HepG2 (cell line): Measurements from ENCODE around the gene IL3RA. TPM values are rescaled to one million over a fixed set of nuclear protein-coding genes. Genes with fewer than 3 reads are reported as not detected.

Experiments used
- CBFB ChIP-seq: sonication (generic); formaldehyde crosslinking; IDR thresholded peaks from 2 replicates; pipeline ENCODE4 v1.4.0; 2020; ENCODE audit warnings: missing genetic modification reagents
- CENPX ChIP-seq: sonication (generic); formaldehyde crosslinking; IDR thresholded peaks from 2 replicates; pipeline ENCODE4 v1.9.0; 2021; ENCODE audit warnings: mild to moderate bottlenecking, missing genetic modification reagents, moderate library complexity
- CREBL2 ChIP-seq: sonication (generic); formaldehyde crosslinking; IDR thresholded peaks from 2 replicates; pipeline ENCODE4 v1.8.1; 2023; ENCODE audit warnings: missing genetic modification reagents, mild to moderate bottlenecking, borderline replicate concordance
- ELF4 ChIP-seq: sonication (generic); formaldehyde crosslinking; IDR thresholded peaks from 2 replicates; pipeline ENCODE4 v1.5.0; 2020; ENCODE audit warnings: missing genetic modification reagents, mild to moderate bottlenecking, moderate library complexity, borderline replicate concordance
- ESRRA ChIP-seq: sonication (generic); formaldehyde crosslinking; IDR thresholded peaks from 2 replicates; pipeline ENCODE4 v1.5.1; 2020; ENCODE audit warnings: mild to moderate bottlenecking, low read depth, missing genetic modification reagents
- FOXK2 ChIP-seq: fragments of 450-650 bp; IDR thresholded peaks from 2 replicates; pipeline ENCODE4 v1.6.1; 2016
- GABPA ChIP-seq, 2 experiments: IDR thresholded peaks; 2 replicates each; pipeline ENCODE4 v1.6.1; 2011 to 2016; ENCODE audit warnings: low read depth in 2 of 2, low read length in 1 of 2, missing biosample characterization in 1 of 2, missing genetic modification characterization in 1 of 2
- GMEB2 ChIP-seq: IDR thresholded peaks from 2 replicates; pipeline ENCODE4 v1.6.1; 2016; ENCODE audit warnings: missing biosample characterization, missing genetic modification reagents, low read depth
- KDM2A ChIP-seq: sonication (generic); formaldehyde crosslinking; IDR thresholded peaks from 2 replicates; pipeline ENCODE4 v1.4.0; 2020; ENCODE audit warnings: low read depth, missing genetic modification reagents, borderline replicate concordance
- KDM4B ChIP-seq: sonication (generic); formaldehyde crosslinking; IDR thresholded peaks from 2 replicates; pipeline ENCODE4 v1.4.0; 2020; ENCODE audit warnings: missing genetic modification reagents
- MAFF ChIP-seq: IDR thresholded peaks from 2 replicates; pipeline ENCODE4 v1.6.1; 2011; ENCODE audit warnings: low read depth, low read length, improper control_type of control experiment
- MED1 ChIP-seq: sonication (generic); formaldehyde crosslinking; IDR thresholded peaks from 2 replicates; pipeline ENCODE4 v1.4.0; 2020; ENCODE audit warnings: missing genetic modification reagents
- PBX3 ChIP-seq: sonication (generic); formaldehyde crosslinking; IDR thresholded peaks from 2 replicates; pipeline ENCODE4 v1.8.1; 2023; ENCODE audit warnings: missing genetic modification reagents, inconsistent platforms, borderline replicate concordance
- PHF8 ChIP-seq: sonication (generic); formaldehyde crosslinking; IDR thresholded peaks from 2 replicates; pipeline ENCODE4 v1.5.0; 2020; ENCODE audit warnings: missing genetic modification reagents
- REL ChIP-seq: sonication (generic); formaldehyde crosslinking; conservative IDR thresholded peaks from 2 replicates; pipeline ENCODE4 v1.8.0; 2022; ENCODE audit warnings: mild to moderate bottlenecking, missing genetic modification reagents, moderate library complexity
- RFX1 ChIP-seq: fragments of 450-650 bp; IDR thresholded peaks from 2 replicates; pipeline ENCODE4 v1.6.1; 2017
- ZBTB7A ChIP-seq: sonication (generic); formaldehyde crosslinking; IDR thresholded peaks from 2 replicates; pipeline ENCODE4 v1.8.0; 2022; ENCODE audit warnings: mild to moderate bottlenecking, missing genetic modification reagents
- ZEB1 ChIP-seq: IDR thresholded peaks from 2 replicates; pipeline ENCODE4 v1.6.1; 2012; ENCODE audit warnings: mild to moderate bottlenecking, low read depth, inconsistent platforms; ENCODE audit not compliant: insufficient replicate concordance
- ZFP1 ChIP-seq: IDR thresholded peaks from 2 replicates; pipeline ENCODE4 v1.6.1; 2016
- ZMAT5 ChIP-seq: sonication (generic); formaldehyde crosslinking; IDR thresholded peaks from 2 replicates; pipeline ENCODE4 v1.5.0; 2020; ENCODE audit warnings: mild to moderate bottlenecking, low read depth, missing genetic modification reagents, borderline replicate concordance
- ZNF136 ChIP-seq: sonication (generic); formaldehyde crosslinking; IDR thresholded peaks from 2 replicates; pipeline ENCODE4 v1.8.1; 2022; ENCODE audit warnings: low read depth, mild to moderate bottlenecking, moderate library complexity, missing genetic modification reagents
- ZNF234 ChIP-seq: sonication (generic); formaldehyde crosslinking; conservative IDR thresholded peaks from 2 replicates; pipeline ENCODE4 v1.5.1; 2020; ENCODE audit warnings: mild to moderate bottlenecking, missing genetic modification reagents
- ZNF33B ChIP-seq: sonication (generic); formaldehyde crosslinking; IDR thresholded peaks from 2 replicates; pipeline ENCODE4 v1.5.1; 2020; ENCODE audit warnings: mild to moderate bottlenecking, missing genetic modification reagents
- ZNF569 ChIP-seq: sonication (generic); formaldehyde crosslinking; IDR thresholded peaks from 2 replicates; pipeline ENCODE4 v1.5.0; 2020; ENCODE audit warnings: mild to moderate bottlenecking, missing genetic modification reagents, moderate library complexity, borderline replicate concordance
- ZNF619 ChIP-seq: sonication (generic); formaldehyde crosslinking; IDR thresholded peaks from 2 replicates; pipeline ENCODE4 v1.4.0; 2020; ENCODE audit warnings: mild to moderate bottlenecking, missing genetic modification reagents
- polyA plus RNA-seq, 8 experiments: library from polyadenylated mRNA; depleted of rRNA in 3 of 8; stranded (reverse) in 7 of 8; unstranded in 1 of 8; fragments of >200 nt; fragmentation: Illumina TruSeq in 4 of 8; extraction: Trizol in 4 of 8; gene quantifications; 2 replicates each; pipeline versions ENCODE4 v1.2.1 to v1.2.3, GENCODE V29; 2011 to 2016; ENCODE audit warnings: low read depth in 4 of 8, missing spikeins in 1 of 8, mixed read lengths in 1 of 8; ENCODE audit not compliant: insufficient read depth in 1 of 8
- total RNA-seq, 5 experiments: library from RNA; depleted of rRNA; stranded (reverse); fragments of >200 nt; fragmentation: Illumina TruSeq; extraction: Trizol; gene quantifications; 2 replicates each; pipeline ENCODE4 v1.2.3, GENCODE V29; 2016; ENCODE audit warnings: low read depth in 1 of 5

Gene IL3RA
- total and polyA plus RNA-seq, 2 of the 13 experiments (the other 11 are each of a cell fraction or from before 2014, with no cell fraction given): not detected

- TF ChIP-seq GMEB2: peak; percentile 54; the same call in 1 of the 2 replicates
- peak; percentile 27; the same call in 1 of the 2 replicates for TF ChIP-seq CBFB (CRISPR knock-in tag)
- no peak for TF ChIP-seq RFX1
- TF ChIP-seq GABPA (IDR thresholded peaks at IDR 0.05; ENCODE audit: low read depth, low read length): no peak
- no peak for TF ChIP-seq GABPA (CRISPR knock-in tag; IDR thresholded peaks at IDR 0.05; ENCODE audit: low read depth)
- TF ChIP-seq ZBTB7A: no peak
- TF ChIP-seq ZEB1: no peak
- TF ChIP-seq PBX3: no peak
- peak; percentile 8; the same call in 1 of the 2 replicates for TF ChIP-seq MED1 (CRISPR knock-in tag)
- no peak for TF ChIP-seq ZFP1 (CRISPR knock-in tag)
- TF ChIP-seq KDM4B (CRISPR knock-in tag): no peak
- no peak for TF ChIP-seq REL (CRISPR knock-in tag)
- no peak for TF ChIP-seq CREBL2
- TF ChIP-seq ELF4 (CRISPR knock-in tag): peak; percentile 90; the same call in 1 of the 2 replicates
- no peak for TF ChIP-seq ESRRA (CRISPR knock-in tag)
- TF ChIP-seq FOXK2: no peak
- TF ChIP-seq KDM2A (CRISPR knock-in tag): peak; percentile 80
- peak; percentile 63; the same call in 1 of the 2 replicates for TF ChIP-seq ZNF619 (CRISPR knock-in tag)
- peak; percentile 88 for TF ChIP-seq PHF8
- TF ChIP-seq ZNF136 (CRISPR knock-in tag): no peak
- peak; percentile 82 for TF ChIP-seq ZNF234 (CRISPR knock-in tag)
- 0 out of 2 replicates have a peak, but pooled peaks have one; percentile 49 for TF ChIP-seq ZNF33B (CRISPR knock-in tag)
- no peak for TF ChIP-seq CENPX
- no peak for TF ChIP-seq MAFF
- no peak for TF ChIP-seq ZNF569 (CRISPR knock-in tag)
- no peak for TF ChIP-seq ZMAT5
Observed at GRCh38 chrX:1391707-1392375, 55.3 kb downstream of the IL3RA start, which contains the start of gene SLC25A6 (continued).
